IMR-90 (cell line): ENCODE measurements around the gene GOLGA8B. TPM values are rescaled to one million over a fixed set of nuclear protein-coding genes. Genes with fewer than 3 reads are reported as not detected.

Experiments
- ATAC-seq: fragments of 200-7000 bp; cut with Tn5 transposase; 2 replicates; pipeline ENCODE4 v1.9.1; 2020; ENCODE audit warnings: low read depth, mild to moderate bottlenecking, moderate library complexity
- BruUV-seq: library from RNA; stranded (reverse); fragments of 400-500 nt; replicated peaks from 2 replicates; lab custom pipeline; 2021; lab: Mats Ljungman, UMichigan
- CTCF ChIA-PET: fragments of 300-600 bp; formaldehyde crosslinking; extraction: SDS; loops from one replicate; lab custom pipeline; 2021; ENCODE audit warnings: antibody characterized with exemption; lab: Yijun Ruan, JAX
- POLR2A ChIA-PET: fragments of 300-600 bp; sonication (Branson Sonifier 250); formaldehyde crosslinking; loops from one replicate; lab custom pipeline; 2022; ENCODE audit warnings: antibody characterized with exemption; ENCODE audit not compliant: unreplicated experiment; lab: Charles Lee
- DNase-seq: peaks from one replicate; pipeline ENCODE4 v3.0.0; 2013
- H2AFZ ChIP-seq: replicated peaks from 2 replicates; pipeline ENCODE3; 2013; ENCODE audit warnings: low read length, mild to moderate bottlenecking; ENCODE audit not compliant: poor library complexity
- H2AK5ac ChIP-seq: 2 replicates; pipeline ENCODE4 v1.6.1; 2013; ENCODE audit warnings: low read depth, low read length, inconsistent platforms
- H2AK9ac ChIP-seq: replicated peaks from 2 replicates; pipeline ENCODE3; 2013; ENCODE audit warnings: mild to moderate bottlenecking, low read depth, low read length, moderate library complexity; ENCODE audit not compliant: poor library complexity
- H2BK120ac ChIP-seq: 2 replicates; pipeline ENCODE4 v1.6.1; 2013; ENCODE audit warnings: low read depth, low read length, inconsistent platforms
- H2BK15ac ChIP-seq: 3 replicates; pipeline ENCODE4 v1.6.1; 2013; ENCODE audit warnings: low read depth, low read length, inconsistent platforms
- H2BK20ac ChIP-seq: 2 replicates; pipeline ENCODE4 v1.6.1; 2013; ENCODE audit warnings: low read depth, mild to moderate bottlenecking, inconsistent platforms, low read length, moderate library complexity
- H2BK5ac ChIP-seq: 2 replicates; pipeline ENCODE4 v1.6.1; 2013; ENCODE audit warnings: mild to moderate bottlenecking, low read depth, low read length, inconsistent platforms; ENCODE audit not compliant: poor library complexity, severe bottlenecking
- H3K14ac ChIP-seq: replicated peaks from 2 replicates; pipeline ENCODE4 v1.6.1; 2013; ENCODE audit warnings: low read depth, low read length, inconsistent platforms
- H3K18ac ChIP-seq: 2 replicates; pipeline ENCODE4 v1.6.1; 2013; ENCODE audit warnings: low read depth, low read length, control low read depth
- H3K23ac ChIP-seq: 2 replicates; pipeline ENCODE4 v1.6.1; 2013; ENCODE audit warnings: low read depth, low read length, inconsistent platforms
- H3K27ac ChIP-seq: 2 replicates; pipeline ENCODE4 v1.5.1; 2013; ENCODE audit warnings: mild to moderate bottlenecking, control low read depth, low read length; ENCODE audit not compliant: insufficient read depth
- H3K27me3 ChIP-seq: 2 replicates; pipeline ENCODE4 v1.6.1; 2013; ENCODE audit warnings: low read length; ENCODE audit not compliant: control insufficient read depth, insufficient read depth
- H3K36me3 ChIP-seq: 2 replicates; pipeline ENCODE4 v1.6.1; 2013; ENCODE audit warnings: low read length, mixed read lengths; ENCODE audit not compliant: control insufficient read depth, insufficient read depth
- H3K4ac ChIP-seq: 2 replicates; pipeline ENCODE4 v1.6.1; 2013; ENCODE audit warnings: low read depth, low read length, inconsistent platforms
- H3K4me1 ChIP-seq: 2 replicates; pipeline ENCODE4 v1.6.1; 2013; ENCODE audit warnings: low read length, mixed read lengths; ENCODE audit not compliant: control insufficient read depth, insufficient read depth
- H3K4me2 ChIP-seq: 2 replicates; pipeline ENCODE4 v1.6.1; 2013; ENCODE audit warnings: low read depth, mild to moderate bottlenecking, control low read depth, low read length, moderate library complexity
- H3K4me3 ChIP-seq: 2 replicates; pipeline ENCODE4 v1.5.1; 2013; ENCODE audit warnings: low read depth, mild to moderate bottlenecking, control low read depth, low read length, moderate library complexity; ENCODE audit not compliant: insufficient read depth
- H3K56ac ChIP-seq: 2 replicates; pipeline ENCODE4 v1.6.1; 2013; ENCODE audit warnings: low read length, inconsistent platforms; ENCODE audit not compliant: insufficient read depth; ENCODE audit errors: extremely low read depth
- H3K79me1 ChIP-seq, 2 experiments: 2 replicates each; pipeline ENCODE4 v1.6.1; 2013; ENCODE audit warnings: low read length in 2 of 2, inconsistent platforms in 1 of 2, low read depth in 1 of 2
- H3K9ac ChIP-seq: 2 replicates; pipeline ENCODE4 v1.6.1; 2013; ENCODE audit warnings: low read depth, low read length, control low read depth
- H3K9me1 ChIP-seq: 2 replicates; pipeline ENCODE4 v1.6.1; 2013; ENCODE audit warnings: low read length, inconsistent platforms; ENCODE audit not compliant: insufficient read depth
- H3K9me3 ChIP-seq: 2 replicates; pipeline ENCODE4 v1.6.1; 2013; ENCODE audit warnings: low read length; ENCODE audit not compliant: control insufficient read depth, insufficient read depth
- H4K20me1 ChIP-seq: 2 replicates; pipeline ENCODE4 v1.6.1; 2013; ENCODE audit warnings: low read length, inconsistent platforms; ENCODE audit not compliant: insufficient read depth
- H4K5ac ChIP-seq: 2 replicates; pipeline ENCODE4 v1.6.1; 2013; ENCODE audit warnings: mild to moderate bottlenecking, low read depth, low read length, control low read depth
- H4K8ac ChIP-seq, 2 experiments: 2 replicates each; pipeline ENCODE4 v1.6.1; 2013; ENCODE audit warnings: low read depth in 2 of 2, low read length in 2 of 2, control low read depth in 1 of 2, inconsistent platforms in 1 of 2
- H4K91ac ChIP-seq: 2 replicates; pipeline ENCODE4 v1.6.1; 2013; ENCODE audit warnings: low read depth, low read length, inconsistent platforms; ENCODE audit not compliant: insufficient read depth
- ELK1 ChIP-seq: fragments of 150-350 bp; IDR thresholded peaks from 2 replicates; pipeline ENCODE4 v1.6.1; 2016; ENCODE audit warnings: low read depth, mild to moderate bottlenecking, low read length, moderate library complexity, borderline replicate concordance
- RAD21 ChIP-seq: IDR thresholded peaks from 2 replicates; pipeline ENCODE4 v1.6.1; 2012; ENCODE audit warnings: low read length, improper control_type of control experiment
- RFX5 ChIP-seq: IDR thresholded peaks from 2 replicates; pipeline ENCODE4 v1.8.0; 2012; ENCODE audit warnings: low read depth, mild to moderate bottlenecking, low read length, moderate library complexity
- USF2 ChIP-seq: fragments of 150-350 bp; IDR thresholded peaks from 2 replicates; pipeline ENCODE4 v1.6.1; 2017; ENCODE audit warnings: mild to moderate bottlenecking, antibody characterized with exemption, low read length, low read depth
- WGBS, 2 experiments: methylation state at CpG; one replicate each; pipeline versions ENCODE4 v1.1.5 to v1.1.7; 2013; ENCODE audit warnings: missing lambda C conversion rate in 2 of 2; ENCODE audit not compliant: insufficient read length in 1 of 2; ENCODE audit errors: extremely low coverage in 2 of 2; 5-methylcytosine and 5-hydroxymethylcytosine counted together
- dilution Hi-C: fragments of 300-500 bp; cut with HindIII; formaldehyde crosslinking; loops from one replicate; pipeline ENCODE4 v1.14.3; 2018; ENCODE audit warnings: low sequenced_read_pairs; ENCODE audit not compliant: unreplicated experiment
- in situ Hi-C: fragments of 300-500 bp; cut with MboI; formaldehyde crosslinking; loops from 3 replicates; pipeline ENCODE4 v1.14.3; 2019; ENCODE audit warnings: low sequenced_read_pairs, inconsistent platforms, mixed read lengths
- intact Hi-C: fragments of 100-400 bp; cut with micrococcal nuclease; formaldehyde crosslinking; loops from 2 replicates; pipeline ENCODE4 v1.10.0; 2022
- polyA plus RNA-seq, 3 experiments: library from polyadenylated mRNA; depleted of rRNA; stranded (reverse); fragments of >200 nt; gene quantifications; 2 replicates each; pipeline ENCODE4 v1.2.3, GENCODE V29; 2012; ENCODE audit warnings: low replicate concordance in 1 of 3
- total RNA-seq: library from RNA; depleted of rRNA; stranded (reverse); fragments of >200 nt; gene quantifications from 2 replicates; pipeline ENCODE4 v1.2.3, GENCODE V29; 2012

GOLGA8B gene
- total and polyA plus RNA-seq, 2 of the 4 experiments (the other 2 are of a cell fraction), result 7.7 to 31.6 TPM

GRCh38 chr15:34578283-34578674 lies 5.2 kb downstream of the GOLGA8B start:
- Histone ChIP-seq H3K79me1 (peaks cover 15 to 63% of the 10 kb centered on the region in 2 experiments), H3K4me3 (no peak overlapping the region), H3K18ac (no peak overlapping the region), H3K9me3 (no peaks in the 10 kb centered on the region), H2BK5ac (no peak overlapping the region), H2BK20ac (no peak overlapping the region), H3K23ac (no peak overlapping the region), H2BK15ac (no peak overlapping the region), H2AK9ac (no peak overlapping the region), H3K14ac (no peak overlapping the region), H4K91ac (no peak overlapping the region), H2AK5ac (peak overlapping the region; percentile 12; the same call in 1 of the 2 replicates), H2AFZ (no peak overlapping the region), H3K9me1 (peaks cover 14% of the 10 kb centered on the region), H3K56ac (no peak overlapping the region), H4K8ac (no peak overlapping the region), H3K4me2 (peak overlapping the region; percentile 34; the same call in 1 of the 2 replicates), H2BK120ac (no peak overlapping the region), H4K5ac (no peak overlapping the region), H3K27ac (0 out of 2 replicates have a peak overlapping the region, but pooled peaks have one; percentile 17), H3K27me3 (no peaks in the 10 kb centered on the region), H3K4ac (no peak overlapping the region), H3K36me3 (no peaks in the 10 kb centered on the region), H3K9ac (no peak overlapping the region), H4K20me1 (peaks cover 23% of the 10 kb centered on the region), H3K4me1 (peaks cover 16% of the 10 kb centered on the region)
- dilution Hi-C loops, result no loop called here
- WGBS, 2 experiments, result 100% methylated on average over 1 of the region's 10 CpGs; no CpG with 5 or more reads in 1 of the 2 experiments
- no peak for DNase-seq
- CTCF ChIA-PET, result no interaction called here
- no peak for ATAC-seq
- TF ChIP-seq ELK1, result no peak
- TF ChIP-seq RFX5, result no peak
- TF ChIP-seq USF2, result no peak
- no peak for TF ChIP-seq RAD21
- intact Hi-C loops, result no loop called here
- POLR2A ChIA-PET, result no interaction called here
- BruUV-seq, result no TSS peak
- in situ Hi-C loops, result loop anchor here (25.0 kb wide), 2 partner anchors 341 to 466 kb away; partner anchors contain the start of genes EMC4, EMC7 and PGBD4
